Neural cell (in vitro differentiated cells): ENCODE data around the gene SHC2. TPM values are rescaled to one million over a fixed set of nuclear protein-coding genes. Genes with fewer than 3 reads are reported as not detected.
A peak's percentile ranks its signal among the peaks of the same experiment; 100 is the strongest.

Experiments used
- H2AFZ ChIP-seq: fragments of 200-600, 300-800 bp; sonication (generic), shearing (Covaris generic); 2 replicates; pipeline ENCODE4 v1.6.0; 2014; ENCODE audit warnings: low read depth, mild to moderate bottlenecking, antibody characterized with exemption, low read length, moderate library complexity
- H3F3A ChIP-seq: fragments of 200-600 bp; shearing (Covaris generic); 2 replicates; pipeline ENCODE4 v1.6.1; 2016; ENCODE audit warnings: mild to moderate bottlenecking, moderate library complexity, mixed read lengths, antibody characterized with exemption, low read length; ENCODE audit not compliant: insufficient read depth, poor library complexity, severe bottlenecking
- H3K27ac ChIP-seq: fragments of 200-600, 300-800 bp; sonication (generic), shearing (Covaris generic); 2 replicates; pipeline ENCODE4 v1.5.1; 2014; ENCODE audit warnings: mild to moderate bottlenecking, low read length, moderate library complexity
- H3K27me3 ChIP-seq: fragments of 300-800, 200-600 bp; sonication (generic), shearing (Covaris generic); 2 replicates; pipeline ENCODE4 v1.6.0; 2014; ENCODE audit warnings: mild to moderate bottlenecking, low read depth, low read length, moderate library complexity; ENCODE audit not compliant: insufficient read depth
- H3K36me3 ChIP-seq: fragments of 300-800, 200-600 bp; sonication (generic), shearing (Covaris generic); 2 replicates; pipeline ENCODE4 v1.5.1; 2014; ENCODE audit warnings: mild to moderate bottlenecking, antibody characterized with exemption, low read length, moderate library complexity; ENCODE audit not compliant: insufficient read depth
- H3K4me2 ChIP-seq: fragments of 300-800, 200-600 bp; sonication (generic), shearing (Covaris generic); 2 replicates; pipeline ENCODE4 v1.6.0; 2014; ENCODE audit warnings: mild to moderate bottlenecking, low read length
- H3K4me3 ChIP-seq: fragments of 300-800, 200-600 bp; sonication (generic), shearing (Covaris generic); 2 replicates; pipeline ENCODE4 v1.5.1; 2014; ENCODE audit warnings: mild to moderate bottlenecking, low read length, moderate library complexity
- H3K79me2 ChIP-seq: fragments of 200-600 bp; shearing (Covaris generic); replicated peaks from 2 replicates; pipeline ENCODE4 v1.6.0; 2014; ENCODE audit warnings: mild to moderate bottlenecking, low read length, moderate library complexity; ENCODE audit not compliant: insufficient read depth
- H3K9ac ChIP-seq: fragments of 300-800, 200-600 bp; sonication (generic), shearing (Covaris generic); 2 replicates; pipeline ENCODE4 v1.6.1; 2016; ENCODE audit warnings: mild to moderate bottlenecking, low read length, mixed read lengths
- H3K9me2 ChIP-seq: fragments of 200-600 bp; shearing (Covaris generic); 2 replicates; pipeline ENCODE4 v1.6.1; 2016; ENCODE audit warnings: mild to moderate bottlenecking, low read length, mixed read lengths; ENCODE audit not compliant: insufficient read depth
- H3K9me3 ChIP-seq: fragments of 200-600, 300-800 bp; sonication (generic), shearing (Covaris generic); 2 replicates; pipeline ENCODE4 v1.6.1; 2016; ENCODE audit warnings: mild to moderate bottlenecking, mixed run types, low read length, moderate library complexity, mixed read lengths
- H4K20me1 ChIP-seq: fragments of 200-600 bp; shearing (Covaris generic); 2 replicates; pipeline ENCODE4 v1.6.1; 2016; ENCODE audit warnings: mild to moderate bottlenecking, mixed run types; ENCODE audit not compliant: insufficient read depth
- EP300 ChIP-seq: fragments of 450-650 bp; conservative IDR thresholded peaks from 2 replicates; pipeline ENCODE4 v1.6.1; 2014; ENCODE audit warnings: antibody characterized with exemption, mild to moderate bottlenecking, moderate library complexity; ENCODE audit not compliant: poor library complexity, severe bottlenecking
- MXI1 ChIP-seq: fragments of 450-650 bp; conservative IDR thresholded peaks from 2 replicates; pipeline ENCODE4 v1.6.1; 2014; ENCODE audit warnings: antibody characterized with exemption, mild to moderate bottlenecking; ENCODE audit not compliant: poor library complexity, severe bottlenecking
- POLR2AphosphoS5 ChIP-seq: IDR thresholded peaks from 2 replicates; pipeline ENCODE4 v1.6.1; 2012
- RAD21 ChIP-seq: fragments of 450-650 bp; conservative IDR thresholded peaks from 2 replicates; pipeline ENCODE4 v1.6.1; 2014; ENCODE audit warnings: antibody characterized with exemption, mild to moderate bottlenecking, moderate library complexity
- SMC3 ChIP-seq: fragments of 450-650 bp; conservative IDR thresholded peaks from 2 replicates; pipeline ENCODE4 v1.6.1; 2014; ENCODE audit warnings: antibody characterized with exemption, mild to moderate bottlenecking, moderate library complexity; ENCODE audit not compliant: poor library complexity
- TAF1 ChIP-seq: IDR thresholded peaks from 2 replicates; pipeline ENCODE4 v1.6.1; 2012; ENCODE audit warnings: low read depth
- polyA plus RNA-seq: library from polyadenylated mRNA; depleted of rRNA; stranded (reverse); fragments of >200 nt; gene quantifications from 2 replicates; pipeline ENCODE4 v1.2.3, GENCODE V29; 2014
- TF ChIP-seq, protein P1 (sequence below): IDR thresholded peaks from 2 replicates; pipeline ENCODE4 v1.6.1; 2012; ENCODE audit warnings: borderline replicate concordance
- TF ChIP-seq, protein P2 (sequence below): fragments of 450-650 bp; IDR thresholded peaks from 2 replicates; pipeline ENCODE4 v1.5.1; 2014; ENCODE audit warnings: antibody characterized with exemption, mild to moderate bottlenecking, moderate library complexity; ENCODE audit not compliant: poor library complexity, severe bottlenecking

SHC2 gene
- polyA plus RNA-seq, 1 donor from 2014 or later, result 75.8 TPM

DNA sequence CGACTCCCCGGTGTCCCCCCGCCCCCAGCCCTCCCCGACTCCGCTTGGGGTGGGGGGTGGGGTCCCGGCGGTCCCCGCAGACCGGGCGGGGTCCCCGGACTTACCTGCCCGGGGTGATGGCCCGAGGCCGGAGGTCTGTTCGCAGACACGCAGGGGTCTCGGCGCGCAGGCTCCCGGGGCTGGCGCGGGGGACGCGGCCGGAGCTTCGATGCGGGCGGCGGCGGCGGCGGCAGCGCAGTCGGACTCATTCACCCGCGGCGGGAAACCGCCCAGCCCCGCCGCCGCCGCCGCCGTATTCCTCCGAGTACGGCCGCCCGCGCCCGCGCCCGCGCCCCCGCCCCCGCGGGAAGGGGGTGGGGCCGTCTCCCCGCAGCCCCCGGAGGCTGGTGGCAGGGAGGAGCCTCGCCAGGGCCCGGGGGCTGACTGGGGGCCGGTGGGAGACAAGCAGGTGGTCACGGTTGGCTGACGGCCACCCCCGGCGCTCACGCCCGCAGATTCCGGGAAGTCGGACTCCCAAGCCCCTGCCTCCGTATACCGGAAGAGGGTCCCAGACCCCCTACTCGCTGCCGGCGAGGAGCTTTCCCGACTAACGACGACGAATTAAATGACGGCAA lies 51.8 kb downstream of the SHC2 start, which contains the start of gene C2CD4C:
Gene C2CD4C (minus strand): TSS at position 246 of the 614 bp plus-strand sequence. CDS start 786 bp downstream, outside the sequence.
- Histone ChIP-seq H3K9me2 (no peaks in the 10 kb centered on the region), H3K79me2 (peaks cover 2% of the 10 kb centered on the region), H3K9me3 (no peaks in the 10 kb centered on the region), H3K36me3 (no peaks in the 10 kb centered on the region), H4K20me1 (no peaks in the 10 kb centered on the region), H3K9ac (peak within 1 kb of the TSS; percentile 71), H3K27ac (peak within 1 kb of the TSS; percentile 31), H3K4me3 (peak within 1 kb of the TSS; percentile 85), H3F3A (no peaks in the 10 kb centered on the region), H3K27me3 (no peaks in the 10 kb centered on the region), H2AFZ (no peak within 1 kb of the TSS), H3K4me2 (peak within 1 kb of the TSS; percentile 58)
- TF ChIP-seq RAD21, result peak; percentile 35
- TF ChIP-seq, protein P1, sequence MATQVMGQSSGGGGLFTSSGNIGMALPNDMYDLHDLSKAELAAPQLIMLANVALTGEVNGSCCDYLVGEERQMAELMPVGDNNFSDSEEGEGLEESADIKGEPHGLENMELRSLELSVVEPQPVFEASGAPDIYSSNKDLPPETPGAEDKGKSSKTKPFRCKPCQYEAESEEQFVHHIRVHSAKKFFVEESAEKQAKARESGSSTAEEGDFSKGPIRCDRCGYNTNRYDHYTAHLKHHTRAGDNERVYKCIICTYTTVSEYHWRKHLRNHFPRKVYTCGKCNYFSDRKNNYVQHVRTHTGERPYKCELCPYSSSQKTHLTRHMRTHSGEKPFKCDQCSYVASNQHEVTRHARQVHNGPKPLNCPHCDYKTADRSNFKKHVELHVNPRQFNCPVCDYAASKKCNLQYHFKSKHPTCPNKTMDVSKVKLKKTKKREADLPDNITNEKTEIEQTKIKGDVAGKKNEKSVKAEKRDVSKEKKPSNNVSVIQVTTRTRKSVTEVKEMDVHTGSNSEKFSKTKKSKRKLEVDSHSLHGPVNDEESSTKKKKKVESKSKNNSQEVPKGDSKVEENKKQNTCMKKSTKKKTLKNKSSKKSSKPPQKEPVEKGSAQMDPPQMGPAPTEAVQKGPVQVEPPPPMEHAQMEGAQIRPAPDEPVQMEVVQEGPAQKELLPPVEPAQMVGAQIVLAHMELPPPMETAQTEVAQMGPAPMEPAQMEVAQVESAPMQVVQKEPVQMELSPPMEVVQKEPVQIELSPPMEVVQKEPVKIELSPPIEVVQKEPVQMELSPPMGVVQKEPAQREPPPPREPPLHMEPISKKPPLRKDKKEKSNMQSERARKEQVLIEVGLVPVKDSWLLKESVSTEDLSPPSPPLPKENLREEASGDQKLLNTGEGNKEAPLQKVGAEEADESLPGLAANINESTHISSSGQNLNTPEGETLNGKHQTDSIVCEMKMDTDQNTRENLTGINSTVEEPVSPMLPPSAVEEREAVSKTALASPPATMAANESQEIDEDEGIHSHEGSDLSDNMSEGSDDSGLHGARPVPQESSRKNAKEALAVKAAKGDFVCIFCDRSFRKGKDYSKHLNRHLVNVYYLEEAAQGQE, result no peak
- no peak for TF ChIP-seq POLR2AphosphoS5
- peak; percentile 32 for TF ChIP-seq EP300
- TF ChIP-seq MXI1, result peak; percentile 32
- peak; percentile 20 for TF ChIP-seq TAF1
- peak; percentile 47 for TF ChIP-seq SMC3

DNA sequence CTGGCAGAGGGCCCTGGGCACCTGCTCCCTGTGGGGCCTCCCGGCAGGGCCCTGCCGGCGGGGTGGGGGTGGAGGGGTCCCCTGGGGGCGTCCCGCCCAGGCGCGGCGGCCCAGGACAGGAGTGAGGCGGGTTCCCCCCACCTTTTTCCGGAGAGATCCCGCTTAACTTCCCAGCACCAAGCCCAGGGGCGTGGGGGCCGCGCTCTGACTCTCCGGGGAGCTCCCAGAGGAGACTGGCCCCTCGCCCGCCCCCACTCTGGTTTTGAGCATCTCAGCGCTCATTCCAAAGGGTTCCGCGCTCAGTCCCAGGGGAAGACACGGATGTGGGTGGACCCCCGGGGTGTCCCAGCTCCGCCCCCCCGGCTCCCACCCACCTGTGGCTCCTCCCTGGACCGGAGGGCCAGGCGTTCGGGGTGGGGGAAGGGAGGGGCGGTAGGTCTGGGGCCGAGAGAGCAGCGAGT lies 52.4 kb downstream of the SHC2 start:
- no peaks in the 10 kb centered on the region for H3F3A ChIP-seq
- peaks cover 2% of the 10 kb centered on the region for H3K79me2 ChIP-seq
- H3K27ac ChIP-seq, result no peak overlapping the region
- no peaks in the 10 kb centered on the region for H3K36me3 ChIP-seq
- no peaks in the 10 kb centered on the region for H3K27me3 ChIP-seq
- peak overlapping the region; percentile 35 for H3K4me2 ChIP-seq
- no peaks in the 10 kb centered on the region for H3K9me2 ChIP-seq
- H3K4me3 ChIP-seq, result peak overlapping the region; percentile 85
- H2AFZ ChIP-seq, result no peak overlapping the region
- H3K9me3 ChIP-seq, result no peaks in the 10 kb centered on the region
- H3K9ac ChIP-seq, result peak overlapping the region; percentile 71
- TF ChIP-seq POLR2AphosphoS5 (no peak), SMC3 (no peak), EP300 (no peak), RAD21 (no peak), MXI1 (no peak), TAF1 (no peak)
- TF ChIP-seq, protein P1, result no peak
- TF ChIP-seq, protein P2, sequence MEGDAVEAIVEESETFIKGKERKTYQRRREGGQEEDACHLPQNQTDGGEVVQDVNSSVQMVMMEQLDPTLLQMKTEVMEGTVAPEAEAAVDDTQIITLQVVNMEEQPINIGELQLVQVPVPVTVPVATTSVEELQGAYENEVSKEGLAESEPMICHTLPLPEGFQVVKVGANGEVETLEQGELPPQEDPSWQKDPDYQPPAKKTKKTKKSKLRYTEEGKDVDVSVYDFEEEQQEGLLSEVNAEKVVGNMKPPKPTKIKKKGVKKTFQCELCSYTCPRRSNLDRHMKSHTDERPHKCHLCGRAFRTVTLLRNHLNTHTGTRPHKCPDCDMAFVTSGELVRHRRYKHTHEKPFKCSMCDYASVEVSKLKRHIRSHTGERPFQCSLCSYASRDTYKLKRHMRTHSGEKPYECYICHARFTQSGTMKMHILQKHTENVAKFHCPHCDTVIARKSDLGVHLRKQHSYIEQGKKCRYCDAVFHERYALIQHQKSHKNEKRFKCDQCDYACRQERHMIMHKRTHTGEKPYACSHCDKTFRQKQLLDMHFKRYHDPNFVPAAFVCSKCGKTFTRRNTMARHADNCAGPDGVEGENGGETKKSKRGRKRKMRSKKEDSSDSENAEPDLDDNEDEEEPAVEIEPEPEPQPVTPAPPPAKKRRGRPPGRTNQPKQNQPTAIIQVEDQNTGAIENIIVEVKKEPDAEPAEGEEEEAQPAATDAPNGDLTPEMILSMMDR, result no peak
- no peaks in the 10 kb centered on the region for H4K20me1 ChIP-seq
